ENCODE data around the gene FGL2.

DNA sequence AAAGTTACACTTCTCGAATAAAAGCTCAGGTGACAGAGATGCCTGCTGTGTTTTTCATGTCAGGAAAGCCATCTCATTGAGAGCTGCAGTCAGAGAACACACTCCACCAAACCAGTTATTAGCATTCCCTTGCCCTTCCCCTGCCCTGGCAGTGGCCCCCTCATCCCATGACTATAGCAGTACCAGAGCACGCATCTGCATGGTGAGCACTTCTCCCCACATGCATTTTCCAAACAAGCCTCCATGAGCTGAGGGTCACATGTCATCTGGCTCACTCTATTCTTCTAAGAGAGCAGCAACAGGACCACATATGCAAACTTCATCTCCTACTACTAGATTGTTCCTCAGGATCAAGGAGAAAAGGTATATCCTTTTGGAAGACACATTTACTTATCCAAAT, 42.4 kb upstream of the FGL2 start:
- TF ChIP-seq, protein P1, sequence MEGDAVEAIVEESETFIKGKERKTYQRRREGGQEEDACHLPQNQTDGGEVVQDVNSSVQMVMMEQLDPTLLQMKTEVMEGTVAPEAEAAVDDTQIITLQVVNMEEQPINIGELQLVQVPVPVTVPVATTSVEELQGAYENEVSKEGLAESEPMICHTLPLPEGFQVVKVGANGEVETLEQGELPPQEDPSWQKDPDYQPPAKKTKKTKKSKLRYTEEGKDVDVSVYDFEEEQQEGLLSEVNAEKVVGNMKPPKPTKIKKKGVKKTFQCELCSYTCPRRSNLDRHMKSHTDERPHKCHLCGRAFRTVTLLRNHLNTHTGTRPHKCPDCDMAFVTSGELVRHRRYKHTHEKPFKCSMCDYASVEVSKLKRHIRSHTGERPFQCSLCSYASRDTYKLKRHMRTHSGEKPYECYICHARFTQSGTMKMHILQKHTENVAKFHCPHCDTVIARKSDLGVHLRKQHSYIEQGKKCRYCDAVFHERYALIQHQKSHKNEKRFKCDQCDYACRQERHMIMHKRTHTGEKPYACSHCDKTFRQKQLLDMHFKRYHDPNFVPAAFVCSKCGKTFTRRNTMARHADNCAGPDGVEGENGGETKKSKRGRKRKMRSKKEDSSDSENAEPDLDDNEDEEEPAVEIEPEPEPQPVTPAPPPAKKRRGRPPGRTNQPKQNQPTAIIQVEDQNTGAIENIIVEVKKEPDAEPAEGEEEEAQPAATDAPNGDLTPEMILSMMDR (IDR thresholded peaks at IDR 0.05), result no peak
- TF ChIP-seq EP300 (IDR thresholded peaks at IDR 0.05) (no peak), POLR2A (IDR thresholded peaks at IDR 0.05) (no peak)
